ENCODE data around the gene HLF. TPM values are rescaled to one million over a fixed set of nuclear protein-coding genes. Genes with fewer than 3 reads are reported as not detected.

HLF gene
- total RNA-seq, 1 donor from 2014 or later, result 0.32 TPM

GRCh38 chr17:55259684-55260111 is 5.1 kb upstream of the HLF start:
- no peak for DNase-seq
- Mint-ChIP-seq H3K36me3 (ENCODE audit: unreplicated experiment) (no peaks in the 10 kb centered on the region), H3K4me1 (ENCODE audit: low read depth, unreplicated experiment) (no peaks in the 10 kb centered on the region), H3K27ac (ENCODE audit: unreplicated experiment) (no peak overlapping the region), H3K4me3 (ENCODE audit: unreplicated experiment) (no peak overlapping the region), H3K9me3 (ENCODE audit: unreplicated experiment) (no peaks in the 10 kb centered on the region), H3K27me3 (ENCODE audit: unreplicated experiment) (peaks cover 2% of the 10 kb centered on the region)
- TF ChIP-seq CTCF (IDR thresholded peaks at IDR 0.05; ENCODE audit: partially characterized antibody, unreplicated experiment), result no peak

- Mint-ChIP-seq H3K27me3 (ENCODE audit: unreplicated experiment) (peaks cover 3% of the 10 kb centered on the region), H3K4me1 (ENCODE audit: low read depth, unreplicated experiment) (no peaks in the 10 kb centered on the region), H3K27ac (ENCODE audit: unreplicated experiment) (no peak overlapping the region), H3K9me3 (ENCODE audit: unreplicated experiment) (no peaks in the 10 kb centered on the region), H3K36me3 (ENCODE audit: unreplicated experiment) (no peaks in the 10 kb centered on the region), H3K4me3 (ENCODE audit: unreplicated experiment) (no peak overlapping the region)
- TF ChIP-seq CTCF (IDR thresholded peaks at IDR 0.05; ENCODE audit: partially characterized antibody, unreplicated experiment), result no peak
- no peak for DNase-seq
These were observed 3.4 kb upstream of the HLF start for GRCh38 chr17:55261311-55261710.

GRCh38 chr17:55263569-55264277 is 1.0 kb upstream of the HLF start:
- Mint-ChIP-seq H3K27ac (ENCODE audit: unreplicated experiment) (no peak overlapping the region), H3K4me3 (ENCODE audit: unreplicated experiment) (peak overlapping the region; percentile 85), H3K27me3 (ENCODE audit: unreplicated experiment) (peaks cover 7% of the 10 kb centered on the region), H3K36me3 (ENCODE audit: unreplicated experiment) (no peaks in the 10 kb centered on the region), H3K4me1 (ENCODE audit: low read depth, unreplicated experiment) (no peaks in the 10 kb centered on the region), H3K9me3 (ENCODE audit: unreplicated experiment) (no peaks in the 10 kb centered on the region)
- no peak for TF ChIP-seq CTCF (IDR thresholded peaks at IDR 0.05; ENCODE audit: partially characterized antibody, unreplicated experiment)
- DNase-seq, result no peak

- DNase-seq, result no peak
- Mint-ChIP-seq H3K4me3 (ENCODE audit: unreplicated experiment) (peak overlapping the region; percentile 84), H3K27me3 (ENCODE audit: unreplicated experiment) (peaks cover 7% of the 10 kb centered on the region), H3K4me1 (ENCODE audit: low read depth, unreplicated experiment) (no peaks in the 10 kb centered on the region), H3K36me3 (ENCODE audit: unreplicated experiment) (no peaks in the 10 kb centered on the region), H3K9me3 (ENCODE audit: unreplicated experiment) (no peaks in the 10 kb centered on the region), H3K27ac (ENCODE audit: unreplicated experiment) (no peak overlapping the region)
- no peak for TF ChIP-seq CTCF (IDR thresholded peaks at IDR 0.05; ENCODE audit: partially characterized antibody, unreplicated experiment)
These were observed 499 bp upstream of the HLF start for GRCh38 chr17:55264278-55264644.

GRCh38 chr17:55265311-55266021 is 706 bp downstream of the HLF start:
- Mint-ChIP-seq H3K27ac (ENCODE audit: unreplicated experiment) (no peak overlapping the region), H3K4me3 (ENCODE audit: unreplicated experiment) (peak overlapping the region; percentile 81), H3K36me3 (ENCODE audit: unreplicated experiment) (no peaks in the 10 kb centered on the region), H3K27me3 (ENCODE audit: unreplicated experiment) (peaks cover 7% of the 10 kb centered on the region), H3K4me1 (ENCODE audit: low read depth, unreplicated experiment) (no peaks in the 10 kb centered on the region), H3K9me3 (ENCODE audit: unreplicated experiment) (no peaks in the 10 kb centered on the region)
- peak; percentile 35 for DNase-seq
- no peak for TF ChIP-seq CTCF (IDR thresholded peaks at IDR 0.05; ENCODE audit: partially characterized antibody, unreplicated experiment)

Data from glutamatergic neuron (in vitro differentiated cells).